Activated CD8-positive, alpha-beta memory T cell treated with anti-CD3 and anti-CD28 coated beads, Interleukin-2, amount 10 ng/mL, durations not matched to agents 7 days and 5 days (primary cell): Measurements from ENCODE around the gene SHH. TPM values are rescaled to one million over a fixed set of nuclear protein-coding genes. Genes with fewer than 3 reads are reported as not detected.
"Not testable (repeated sequence)": the region's sequence is repeated elsewhere in the genome, so short reads cannot be mapped to it uniquely, and the experiment has no call there.

Experiments used
- ATAC-seq: fragments of 150-1000 bp; cut with Tn5 transposase; one replicate; pipeline ENCODE4 v1.10.0; 2021; ENCODE audit warnings: moderate library complexity
- CTCF ChIA-PET: fragments of 350-600 bp; sonication (Branson Sonifier 250); formaldehyde crosslinking; loops from one replicate; lab custom pipeline; 2021; ENCODE audit warnings: antibody characterized with exemption; lab: Charles Lee
- DNase-seq: peaks from one replicate; pipeline ENCODE4 v3.0.0-alpha.2; 2020
- H3K27ac Mint-ChIP-seq: one replicate; pipeline ENCODE4 v1.8.0; 2021; ENCODE audit warnings: mild to moderate bottlenecking, mixed read lengths
- H3K27me3 Mint-ChIP-seq: one replicate; pipeline ENCODE4 v1.8.0; 2021; ENCODE audit warnings: mixed read lengths
- H3K36me3 Mint-ChIP-seq: one replicate; pipeline ENCODE4 v1.8.0; 2021; ENCODE audit warnings: mild to moderate bottlenecking, mixed read lengths
- H3K4me1 Mint-ChIP-seq: one replicate; pipeline ENCODE4 v1.8.0; 2021; ENCODE audit warnings: mixed read lengths
- H3K4me3 Mint-ChIP-seq: one replicate; pipeline ENCODE4 v1.8.0; 2021; ENCODE audit warnings: mild to moderate bottlenecking, moderate library complexity, mixed read lengths
- H3K9me3 Mint-ChIP-seq: one replicate; pipeline ENCODE4 v1.8.0; 2022; ENCODE audit warnings: low read depth, mixed read lengths
- total RNA-seq, 2 experiments: library from RNA; stranded (reverse); gene quantifications; one replicate each; pipeline ENCODE4 v1.2.3, GENCODE V29; 2021

Gene SHH
- total RNA-seq, 2 experiments from 2014 or later = not detected

- ATAC-seq (no peak), DNase-seq (no peak)
- H3K27me3 Mint-ChIP-seq = no peaks in the 10 kb centered on the region
- CTCF ChIA-PET = no interaction called here
- no peaks in the 10 kb centered on the region for H3K4me1 Mint-ChIP-seq
- no peak overlapping the region for H3K27ac Mint-ChIP-seq
- no peak overlapping the region for H3K4me3 Mint-ChIP-seq
- H3K9me3 Mint-ChIP-seq = no peaks in the 10 kb centered on the region
- no peaks in the 10 kb centered on the region for H3K36me3 Mint-ChIP-seq
Measured at GRCh38 chr7:155848691-155849669, 36.7 kb upstream of the SHH start.

- Mint-ChIP-seq H3K27me3 (no peaks in the 10 kb centered on the region), H3K36me3 (no peaks in the 10 kb centered on the region), H3K9me3 (no peaks in the 10 kb centered on the region), H3K27ac (no peak overlapping the region), H3K4me3 (no peak overlapping the region), H3K4me1 (no peaks in the 10 kb centered on the region)
- no peak for ATAC-seq
- CTCF ChIA-PET = no interaction called here
- DNase-seq = no peak
Measured at GRCh38 chr7:155847821-155848435, 35.7 kb upstream of the SHH start.

GRCh38 chr7:155846936-155847335 lies 34.7 kb upstream of the SHH start:
- no peak overlapping the region for H3K4me3 Mint-ChIP-seq
- DNase-seq = no peak
- CTCF ChIA-PET = no interaction called here
- no peaks in the 10 kb centered on the region for H3K9me3 Mint-ChIP-seq
- no peaks in the 10 kb centered on the region for H3K27me3 Mint-ChIP-seq
- no peaks in the 10 kb centered on the region for H3K4me1 Mint-ChIP-seq
- no peak for ATAC-seq
- no peak overlapping the region for H3K27ac Mint-ChIP-seq
- no peaks in the 10 kb centered on the region for H3K36me3 Mint-ChIP-seq

GRCh38 chr7:155846156-155846555 lies 33.9 kb upstream of the SHH start:
- no peak for ATAC-seq
- CTCF ChIA-PET = no interaction called here
- H3K27ac Mint-ChIP-seq = no peak overlapping the region
- no peak overlapping the region for H3K4me3 Mint-ChIP-seq
- no peaks in the 10 kb centered on the region for H3K9me3 Mint-ChIP-seq
- H3K4me1 Mint-ChIP-seq = no peaks in the 10 kb centered on the region
- no peaks in the 10 kb centered on the region for H3K36me3 Mint-ChIP-seq
- no peaks in the 10 kb centered on the region for H3K27me3 Mint-ChIP-seq
- no peak for DNase-seq

GRCh38 chr7:155845226-155845625 lies 33.0 kb upstream of the SHH start:
- CTCF ChIA-PET = no interaction called here
- no peaks in the 10 kb centered on the region for H3K9me3 Mint-ChIP-seq
- no peak overlapping the region for H3K27ac Mint-ChIP-seq
- no peak for DNase-seq
- ATAC-seq = no peak
- no peaks in the 10 kb centered on the region for H3K36me3 Mint-ChIP-seq
- H3K4me3 Mint-ChIP-seq = no peak overlapping the region
- H3K4me1 Mint-ChIP-seq = no peaks in the 10 kb centered on the region
- H3K27me3 Mint-ChIP-seq = no peaks in the 10 kb centered on the region

GRCh38 chr7:155844526-155844925 lies 32.3 kb upstream of the SHH start:
- Mint-ChIP-seq H3K4me3 (no peak overlapping the region), H3K27ac (no peak overlapping the region), H3K36me3 (no peaks in the 10 kb centered on the region), H3K9me3 (no peaks in the 10 kb centered on the region), H3K27me3 (peaks cover 7% of the 10 kb centered on the region), H3K4me1 (no peaks in the 10 kb centered on the region)
- ATAC-seq = no peak
- CTCF ChIA-PET = no interaction called here
- no peak for DNase-seq

- H3K27ac Mint-ChIP-seq = no peak overlapping the region
- no peak overlapping the region for H3K4me3 Mint-ChIP-seq
- no peaks in the 10 kb centered on the region for H3K9me3 Mint-ChIP-seq
- DNase-seq (no peak), ATAC-seq (no peak)
- CTCF ChIA-PET = no interaction called here
- H3K27me3 Mint-ChIP-seq = peaks cover 10% of the 10 kb centered on the region
- no peaks in the 10 kb centered on the region for H3K36me3 Mint-ChIP-seq
- no peaks in the 10 kb centered on the region for H3K4me1 Mint-ChIP-seq
Measured at GRCh38 chr7:155844019-155844453, 31.8 kb upstream of the SHH start.

- CTCF ChIA-PET = interaction anchor here (0.6 kb wide), 1 partner anchor 323 kb away, joined by 4 read pairs; no protein-coding TSS in a partner anchor
- no peaks in the 10 kb centered on the region for H3K4me1 Mint-ChIP-seq
Measured at GRCh38 chr7:155843426-155844018, 31.3 kb upstream of the SHH start.

GRCh38 chr7:155842496-155843265 lies 30.4 kb upstream of the SHH start:
- Mint-ChIP-seq H3K4me1 (no peaks in the 10 kb centered on the region), H3K27ac (no peak overlapping the region), H3K9me3 (no peaks in the 10 kb centered on the region), H3K36me3 (no peaks in the 10 kb centered on the region), H3K4me3 (no peak overlapping the region), H3K27me3 (peaks cover 14% of the 10 kb centered on the region)
- ATAC-seq (no peak), DNase-seq (no peak)
- CTCF ChIA-PET = interaction anchor here (0.6 kb wide), 1 partner anchor 322 kb away, joined by 4 read pairs; no protein-coding TSS in a partner anchor

More at GRCh38 chr7:155843426-155844018, 31.3 kb upstream of the SHH start:
- H3K9me3 Mint-ChIP-seq = no peaks in the 10 kb centered on the region
- DNase-seq (no peak), ATAC-seq (no peak)
- no peak overlapping the region for H3K27ac Mint-ChIP-seq
- no peaks in the 10 kb centered on the region for H3K36me3 Mint-ChIP-seq
- H3K4me3 Mint-ChIP-seq = no peak overlapping the region
- H3K27me3 Mint-ChIP-seq = peaks cover 14% of the 10 kb centered on the region

- ATAC-seq (no peak), DNase-seq (no peak)
- H3K27me3 Mint-ChIP-seq = peaks cover 14% of the 10 kb centered on the region
- H3K4me1 Mint-ChIP-seq = no peaks in the 10 kb centered on the region
- H3K4me3 Mint-ChIP-seq = no peak overlapping the region
- no peaks in the 10 kb centered on the region for H3K9me3 Mint-ChIP-seq
- no peaks in the 10 kb centered on the region for H3K36me3 Mint-ChIP-seq
- CTCF ChIA-PET = no interaction called here
- H3K27ac Mint-ChIP-seq = no peak overlapping the region
Measured at GRCh38 chr7:155840909-155841308, 28.6 kb upstream of the SHH start.

- H3K36me3 Mint-ChIP-seq = no peaks in the 10 kb centered on the region
- CTCF ChIA-PET = no interaction called here
- H3K27ac Mint-ChIP-seq = no peak overlapping the region
- peaks cover 14% of the 10 kb centered on the region for H3K27me3 Mint-ChIP-seq
- no peak overlapping the region for H3K4me3 Mint-ChIP-seq
- no peaks in the 10 kb centered on the region for H3K4me1 Mint-ChIP-seq
- ATAC-seq (no peak), DNase-seq (no peak)
- no peaks in the 10 kb centered on the region for H3K9me3 Mint-ChIP-seq
Measured at GRCh38 chr7:155840262-155840885, 28.1 kb upstream of the SHH start.

- peaks cover 14% of the 10 kb centered on the region for H3K27me3 Mint-ChIP-seq
- no peak for DNase-seq
- no peak overlapping the region for H3K4me3 Mint-ChIP-seq
- no peaks in the 10 kb centered on the region for H3K9me3 Mint-ChIP-seq
- no peak overlapping the region for H3K27ac Mint-ChIP-seq
- ATAC-seq = no peak
- H3K4me1 Mint-ChIP-seq = no peaks in the 10 kb centered on the region
- no peaks in the 10 kb centered on the region for H3K36me3 Mint-ChIP-seq
- CTCF ChIA-PET = no interaction called here
Measured at GRCh38 chr7:155839461-155839860, 27.2 kb upstream of the SHH start.

- DNase-seq, H3K4me1 Mint-ChIP-seq, H3K36me3 Mint-ChIP-seq, ATAC-seq, H3K4me3 Mint-ChIP-seq, CTCF ChIA-PET, H3K9me3 Mint-ChIP-seq, H3K27ac Mint-ChIP-seq: not testable (repeated sequence)
- peaks cover 14% of the 10 kb centered on the region for H3K27me3 Mint-ChIP-seq
Measured at GRCh38 chr7:155838312-155838711, 26.0 kb upstream of the SHH start.
